NK-92 (cell line): ENCODE results near the gene USP7.

Experiments
- DNase-seq: peaks from one replicate; lab custom pipeline; 2025; ENCODE audit not compliant: unreplicated experiment; lab: John Stamatoyannopoulos, UW

The USP7 gene

GRCh38 chr16:8904018-8904430 is 59.7 kb downstream of the USP7 start:
- DNase-seq, result no peak

GRCh38 chr16:8903004-8903403 is 60.7 kb downstream of the USP7 start:
- no peak for DNase-seq

DNA sequence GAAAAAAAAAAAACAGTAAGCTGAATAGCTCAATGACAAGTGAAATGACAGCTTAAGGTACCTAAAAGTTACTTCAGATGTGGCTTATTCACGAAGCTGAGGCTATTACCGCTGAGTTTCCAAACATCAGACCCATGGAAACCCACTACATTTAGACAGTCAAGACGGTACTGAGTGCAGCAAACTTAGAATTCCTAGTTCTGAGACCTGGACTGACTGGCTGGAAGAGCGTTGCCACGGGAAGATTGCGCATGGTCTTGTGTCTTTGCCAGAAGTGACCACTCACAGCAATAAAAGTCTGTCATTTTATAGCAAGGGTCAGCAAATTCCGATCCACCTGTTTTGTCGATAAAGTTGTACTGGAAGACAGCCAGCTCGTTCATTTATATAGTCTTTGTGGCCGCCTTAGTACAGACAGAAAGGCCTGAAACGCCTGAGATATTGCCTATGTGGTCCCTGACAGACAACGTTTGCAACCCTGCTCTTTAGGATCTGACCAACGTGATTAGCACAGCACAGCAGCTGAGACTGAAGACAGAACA is 62.3 kb downstream of the USP7 start:
- no peak for DNase-seq

GRCh38 chr16:8900343-8900742 is 63.4 kb downstream of the USP7 start:
- DNase-seq, result no peak

GRCh38 chr16:8899709-8900317 is 63.9 kb downstream of the USP7 start:
- no peak for DNase-seq

DNA sequence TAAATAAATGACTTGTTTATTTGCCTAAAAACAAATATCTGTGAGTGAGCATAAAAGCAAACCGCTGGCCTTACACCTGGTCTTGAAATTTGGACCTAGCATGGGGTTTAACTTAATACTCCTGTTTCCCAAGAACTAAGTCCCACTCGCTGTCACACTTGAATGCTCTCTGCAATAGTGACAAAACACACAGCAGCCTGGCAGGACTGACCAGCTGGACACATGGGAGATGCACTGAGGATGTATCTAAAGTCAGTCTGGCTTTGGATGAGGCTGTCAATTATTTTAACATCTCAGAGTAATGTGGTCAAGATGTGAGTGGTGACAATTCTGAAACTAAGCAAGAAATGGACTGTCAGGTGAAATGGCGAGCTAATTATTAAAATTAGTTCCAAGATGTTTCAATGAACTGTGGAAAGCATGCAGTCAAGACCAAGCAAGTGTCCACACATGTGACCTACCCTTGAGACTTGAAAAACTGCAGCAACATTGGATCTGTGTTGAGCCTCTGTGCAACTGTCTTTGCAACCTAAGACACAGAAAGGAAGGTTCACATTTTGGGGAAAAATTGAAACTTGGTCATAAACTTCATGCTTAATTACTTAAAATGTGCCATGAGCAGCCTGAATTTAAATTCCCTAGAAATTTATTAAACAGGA is 64.9 kb downstream of the USP7 start:
- DNase-seq, result no peak

GRCh38 chr16:8894736-8895334 is 68.9 kb downstream of the USP7 start:
- DNase-seq, result no peak

DNA sequence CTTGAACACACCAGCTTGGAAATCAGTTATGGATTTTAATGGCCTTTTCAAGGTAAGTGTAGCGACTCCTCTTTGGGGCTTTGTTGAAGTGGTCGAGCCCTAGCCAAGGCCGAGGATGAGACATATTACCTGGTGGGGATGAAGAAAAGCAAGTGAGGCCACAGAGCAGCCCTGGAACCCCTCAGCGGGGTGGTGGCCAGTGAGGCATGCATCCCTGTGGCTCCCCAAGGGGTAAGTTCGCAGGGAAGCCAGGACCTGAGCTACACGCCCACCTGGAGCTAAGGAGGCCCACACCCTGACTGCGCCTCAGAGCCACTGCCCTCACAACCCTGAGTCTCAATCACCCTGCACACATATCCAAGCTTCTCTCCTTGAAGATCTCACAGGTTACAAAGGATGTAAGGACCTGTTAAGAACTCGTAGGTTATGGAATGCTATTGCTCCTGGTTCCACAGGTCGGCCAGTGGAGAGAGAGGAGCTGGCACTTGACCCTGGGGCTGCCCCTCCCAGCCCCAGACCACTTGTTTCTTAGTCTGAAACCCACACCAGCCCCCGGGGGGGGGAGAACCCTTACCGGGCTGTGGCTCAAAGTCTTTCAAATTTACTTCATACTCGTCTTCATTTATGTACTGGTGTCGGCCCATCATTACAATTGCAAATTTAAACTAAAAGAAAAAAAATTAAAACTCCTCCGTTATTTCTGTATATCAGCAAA is 69.6 kb downstream of the USP7 start:
- DNase-seq, result no peak

GRCh38 chr16:8893426-8893825 is 70.3 kb downstream of the USP7 start:
- no peak for DNase-seq

GRCh38 chr16:8892101-8892575 is 71.6 kb downstream of the USP7 start:
- no peak for DNase-seq

DNA sequence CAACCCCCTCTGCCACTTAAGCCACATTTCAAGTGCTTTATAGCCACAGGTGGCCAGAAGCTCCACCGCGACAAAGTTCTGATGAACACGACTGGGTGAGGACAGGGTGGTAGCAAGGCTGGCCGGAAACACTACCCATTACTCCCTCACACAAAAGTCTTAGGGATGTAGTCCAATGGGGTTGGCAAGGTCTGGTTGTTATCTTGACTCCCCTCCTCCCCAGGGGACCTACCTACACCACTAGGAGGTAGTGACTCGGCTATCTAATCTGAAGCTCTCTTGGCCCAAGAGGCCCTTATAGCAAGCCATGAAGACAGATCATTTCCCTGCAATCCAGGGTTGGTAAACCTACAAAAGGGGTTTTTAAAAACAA is 73.2 kb downstream of the USP7 start:
- DNase-seq, result no peak

DNA sequence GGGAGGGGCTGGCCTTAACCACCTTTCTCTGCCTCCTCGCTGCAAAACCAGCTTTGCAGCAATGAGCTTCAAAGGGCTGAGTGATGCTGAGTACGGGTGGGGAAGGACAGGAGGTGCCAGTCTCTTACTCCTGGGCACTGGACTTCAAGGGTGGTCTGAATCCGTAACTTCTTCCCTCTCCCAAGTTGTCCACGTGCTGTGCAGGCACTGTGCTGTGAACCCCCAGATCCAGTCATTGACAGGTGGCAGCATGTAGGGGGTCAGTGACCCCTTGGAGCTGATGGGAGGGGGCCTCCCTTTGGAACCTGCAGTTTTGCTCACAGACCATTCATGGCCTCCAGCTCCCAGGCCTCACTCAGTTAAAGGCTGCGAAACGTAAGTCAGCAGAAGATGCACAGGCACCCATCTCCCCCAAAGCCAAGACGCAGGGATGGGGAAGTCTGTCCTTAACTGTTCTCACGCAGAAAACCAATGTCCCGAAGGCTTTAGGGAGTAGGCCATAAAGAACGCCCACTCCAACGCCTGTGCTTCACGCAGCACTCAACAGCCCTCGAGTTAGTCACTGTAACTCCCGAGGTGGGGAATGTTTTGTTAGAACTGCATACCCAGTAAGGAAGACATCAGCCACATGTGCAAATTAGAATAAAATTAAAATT is 73.7 kb downstream of the USP7 start:
- no peak for DNase-seq

DNA sequence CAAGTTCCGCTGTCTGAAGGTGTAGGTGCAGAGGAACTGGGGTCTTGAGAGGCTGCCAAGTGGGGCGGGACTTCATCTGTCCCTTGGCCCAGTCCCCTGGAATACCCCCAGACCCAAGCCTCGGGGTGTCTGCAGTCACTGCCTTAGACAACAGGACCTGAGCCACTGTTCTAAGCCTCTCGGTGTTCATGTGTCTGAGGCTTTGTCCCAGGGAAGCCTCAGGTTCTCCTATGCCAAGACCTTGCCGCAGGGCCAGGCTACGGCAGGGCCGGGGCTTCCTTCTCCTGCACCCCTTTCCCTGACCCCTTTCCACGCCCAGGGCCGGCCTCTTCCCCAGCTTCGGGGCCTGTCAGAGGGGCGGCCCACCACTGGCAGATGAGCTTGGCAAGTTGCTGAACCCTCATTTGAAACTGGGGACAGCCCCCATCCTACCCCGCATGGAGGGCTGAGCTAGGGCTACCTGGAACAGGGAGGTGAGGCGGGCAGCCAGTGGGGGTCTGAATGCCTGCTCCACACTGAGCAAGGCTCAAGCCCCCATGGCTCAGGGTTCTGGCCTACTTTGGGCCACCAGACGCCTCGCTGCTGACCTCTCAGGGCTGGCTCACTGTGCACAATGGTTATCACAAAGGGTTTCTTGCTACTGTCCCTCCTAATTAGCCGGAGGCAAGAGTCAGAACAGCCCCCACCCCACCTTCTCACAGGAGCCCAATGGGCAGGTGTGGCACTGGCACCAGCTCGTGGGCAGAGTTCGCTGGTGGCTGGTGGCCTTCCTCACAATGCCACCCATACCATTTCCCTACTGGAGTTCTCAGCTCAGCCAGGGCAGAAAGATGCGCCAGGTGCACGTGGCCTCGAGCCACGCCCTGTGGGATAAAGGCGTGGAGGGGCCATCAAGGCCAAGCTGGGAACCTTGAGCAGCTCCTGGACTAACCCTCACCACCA is 74.5 kb downstream of the USP7 start:
- DNase-seq, result no peak

- DNase-seq, result no peak
These were observed 75.7 kb downstream of the USP7 start for GRCh38 chr16:8887952-8888560.

GRCh38 chr16:8887431-8887765 is 76.3 kb downstream of the USP7 start:
- no peak for DNase-seq

GRCh38 chr16:8886593-8887430 is 76.9 kb downstream of the USP7 start:
- DNase-seq, result no peak

DNA sequence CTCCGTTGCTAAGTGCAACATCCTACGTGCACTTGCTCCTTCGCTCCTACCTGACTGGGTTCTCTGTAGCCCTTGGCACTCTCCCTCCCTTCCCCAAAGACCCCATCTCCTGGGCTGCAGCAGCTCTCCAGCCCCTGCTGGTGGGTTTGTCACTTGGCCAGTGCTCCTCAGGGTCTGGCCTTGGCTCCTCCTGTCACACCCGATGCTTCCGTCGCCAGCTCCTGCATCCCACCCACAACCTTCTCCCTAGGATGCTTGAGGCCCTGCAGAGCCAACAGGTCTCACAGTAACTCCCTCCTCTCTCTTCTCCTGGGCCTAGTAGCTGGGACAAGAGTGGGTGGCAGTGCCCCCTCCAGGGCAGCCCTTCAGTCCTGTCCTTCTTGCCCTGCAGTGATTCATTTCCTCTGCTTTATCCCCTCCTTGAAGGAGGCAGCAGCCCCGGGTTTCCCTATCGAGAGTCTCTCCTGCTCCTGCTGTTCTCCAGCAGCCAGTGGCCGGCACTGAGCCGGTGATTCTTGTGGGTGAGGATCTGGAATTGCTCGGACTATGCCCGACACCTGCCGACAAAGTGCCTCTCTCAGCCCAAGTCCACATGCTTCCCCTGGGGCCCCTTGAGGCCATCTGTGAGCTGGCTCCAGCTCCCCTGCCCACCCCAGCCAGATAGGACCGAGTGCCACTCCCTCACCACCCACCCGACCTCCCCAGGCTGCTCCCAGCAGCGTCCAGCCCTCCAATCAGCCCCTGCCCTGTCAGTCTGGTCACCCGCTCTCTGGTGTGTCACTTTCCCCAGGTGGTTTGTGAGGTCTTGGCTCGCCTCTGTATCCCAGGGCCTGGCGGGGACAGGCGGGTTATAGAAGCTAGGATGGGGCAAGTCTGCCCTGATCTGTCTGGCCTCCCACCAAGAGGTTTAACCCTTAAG is 77.8 kb downstream of the USP7 start:
- DNase-seq, result no peak
